HG03442 (cell line): ENCODE measurements around the gene CTRL.

Source experiments
- ATAC-seq: cut with Tn5 transposase; IDR thresholded peaks from one replicate; pipeline ENCODE4 v1.9.1; 2021; ENCODE audit warnings: mild to moderate bottlenecking, moderate library complexity; ENCODE audit not compliant: unreplicated experiment

CTRL gene

GRCh38 chr16:67963292-67963661, 31.6 kb upstream of the CTRL start:
- no peak for ATAC-seq

GRCh38 chr16:67962135-67962534, 30.5 kb upstream of the CTRL start:
- ATAC-seq = no peak

- no peak for ATAC-seq
These were observed 29.9 kb upstream of the CTRL start for GRCh38 chr16:67961551-67961957.

- ATAC-seq = no peak
These were observed 28.1 kb upstream of the CTRL start for GRCh38 chr16:67959536-67960329.

- no peak for ATAC-seq
These were observed 26.0 kb upstream of the CTRL start for GRCh38 chr16:67957622-67958021.

- no peak for ATAC-seq
These were observed 22.9 kb upstream of the CTRL start for GRCh38 chr16:67954421-67955196.

GRCh38 chr16:67953641-67954375, 22.1 kb upstream of the CTRL start:
- no peak for ATAC-seq

GRCh38 chr16:67951485-67951884, 19.8 kb upstream of the CTRL start:
- ATAC-seq = no peak

- ATAC-seq = no peak
These were observed 18.7 kb upstream of the CTRL start for GRCh38 chr16:67950335-67950843.

GRCh38 chr16:67949645-67950044, 18.0 kb upstream of the CTRL start:
- no peak for ATAC-seq

GRCh38 chr16:67948015-67948414, 16.4 kb upstream of the CTRL start:
- no peak for ATAC-seq

- ATAC-seq = no peak
These were observed 15.4 kb upstream of the CTRL start for GRCh38 chr16:67946966-67947558.

GRCh38 chr16:67946128-67946569, 14.5 kb upstream of the CTRL start:
- no peak for ATAC-seq

GRCh38 chr16:67945392-67945933, 13.8 kb upstream of the CTRL start:
- no peak for ATAC-seq

- no peak for ATAC-seq
These were observed 13.2 kb upstream of the CTRL start for GRCh38 chr16:67944690-67945391.

- ATAC-seq = no peak
These were observed 12.2 kb upstream of the CTRL start, which contains the start of gene LCAT for GRCh38 chr16:67943619-67944504. Gene LCAT, minus strand, starts transcription at chr16:67944120. Its CDS starts 19 bp downstream, at chr16:67944101.

GRCh38 chr16:67943256-67943618, 11.6 kb upstream of the CTRL start:
- no peak for ATAC-seq

GRCh38 chr16:67942510-67943255, 11.0 kb upstream of the CTRL start:
- no peak for ATAC-seq
